ENCODE results near the gene PPP2R5B.

GRCh38 chr11:64914123-64914522, 10.4 kb upstream of the PPP2R5B start:
- TF ChIP-seq EZH2 (IDR thresholded peaks at IDR 0.05): no peak
- TF ChIP-seq POLR2AphosphoS5 (IDR thresholded peaks at IDR 0.05; ENCODE audit: borderline replicate concordance, low read depth, low read length): no peak
